NB4 (cell line): ENCODE measurements around the gene RBMS1.
"Not testable (repeated sequence)": the region's sequence is repeated elsewhere in the genome, so short reads cannot be mapped to it uniquely, and the experiment has no call there.

ENCODE experiments used
- DNase-seq: peaks from one replicate; pipeline ENCODE4 v3.0.0; 2010; ENCODE audit warnings: low read depth
- H3K4me3 ChIP-seq: one replicate; pipeline ENCODE4 v1.5.1; 2011; ENCODE audit warnings: mild to moderate bottlenecking, low read depth, low read length, moderate library complexity
- CTCF ChIP-seq: IDR thresholded peaks from one replicate; pipeline ENCODE4 v1.5.1; 2012; ENCODE audit warnings: low read depth, low read length
- MYC ChIP-seq: IDR thresholded peaks from 2 replicates; pipeline ENCODE4 v1.6.1; 2011; ENCODE audit warnings: low read depth, low read length
- POLR2A ChIP-seq: IDR thresholded peaks from 2 replicates; pipeline ENCODE4 v1.6.1; 2011; ENCODE audit warnings: mild to moderate bottlenecking; ENCODE audit not compliant: insufficient read length; ENCODE audit errors: extremely low read depth
- TF ChIP-seq, protein P1 (sequence below): IDR thresholded peaks from 2 replicates; pipeline ENCODE4 v1.6.1; 2011; ENCODE audit warnings: low read depth, low read length

RBMS1 gene

GRCh38 chr2:160445673-160446072 is 47.9 kb downstream of the RBMS1 start:
- H3K4me3 ChIP-seq = no peak overlapping the region
- DNase-seq = no peak
- TF ChIP-seq POLR2A (no peak), CTCF (no peak), MYC (no peak)
- TF ChIP-seq, protein P1, sequence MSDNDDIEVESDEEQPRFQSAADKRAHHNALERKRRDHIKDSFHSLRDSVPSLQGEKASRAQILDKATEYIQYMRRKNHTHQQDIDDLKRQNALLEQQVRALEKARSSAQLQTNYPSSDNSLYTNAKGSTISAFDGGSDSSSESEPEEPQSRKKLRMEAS = no peak

DNA sequence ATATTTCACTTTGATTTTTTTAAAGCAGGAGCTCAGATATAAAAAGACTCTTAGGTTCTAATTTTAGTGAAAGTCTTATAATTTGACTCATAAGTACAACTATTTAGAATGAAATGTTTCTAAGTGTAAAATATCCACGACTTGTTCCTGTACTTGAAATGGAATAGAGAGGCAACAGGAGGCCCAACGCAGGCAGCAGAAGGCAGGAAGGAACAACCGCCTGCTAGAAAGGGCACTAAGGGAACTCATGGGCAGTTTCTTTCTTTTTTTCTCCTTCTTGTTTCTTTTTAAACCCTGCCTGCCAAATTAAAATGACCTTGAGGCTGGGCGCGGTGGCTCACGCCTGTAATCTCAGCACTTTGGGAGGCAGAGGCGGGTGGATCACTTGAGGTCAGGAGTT is 51.0 kb downstream of the RBMS1 start:
- H3K4me3 ChIP-seq = no peak overlapping the region
- no peak for TF ChIP-seq CTCF
- TF ChIP-seq POLR2A = no peak
- TF ChIP-seq, protein P1 = no peak
- no peak for TF ChIP-seq MYC
- no peak for DNase-seq

- no peak for DNase-seq
- TF ChIP-seq, protein P1 = no peak
- no peak for TF ChIP-seq POLR2A
- TF ChIP-seq CTCF = no peak
- no peak for TF ChIP-seq MYC
- H3K4me3 ChIP-seq = no peak overlapping the region
Measured at GRCh38 chr2:160440888-160441287, 52.7 kb downstream of the RBMS1 start.

GRCh38 chr2:160439038-160439437 is 54.6 kb downstream of the RBMS1 start:
- not testable (repeated sequence) for H3K4me3 ChIP-seq, DNase-seq

- no peak overlapping the region for H3K4me3 ChIP-seq
- no peak for TF ChIP-seq POLR2A
- no peak for TF ChIP-seq CTCF
- TF ChIP-seq, protein P1 = no peak
- no peak for TF ChIP-seq MYC
- no peak for DNase-seq
Measured at GRCh38 chr2:160437273-160437672, 56.3 kb downstream of the RBMS1 start.

DNA sequence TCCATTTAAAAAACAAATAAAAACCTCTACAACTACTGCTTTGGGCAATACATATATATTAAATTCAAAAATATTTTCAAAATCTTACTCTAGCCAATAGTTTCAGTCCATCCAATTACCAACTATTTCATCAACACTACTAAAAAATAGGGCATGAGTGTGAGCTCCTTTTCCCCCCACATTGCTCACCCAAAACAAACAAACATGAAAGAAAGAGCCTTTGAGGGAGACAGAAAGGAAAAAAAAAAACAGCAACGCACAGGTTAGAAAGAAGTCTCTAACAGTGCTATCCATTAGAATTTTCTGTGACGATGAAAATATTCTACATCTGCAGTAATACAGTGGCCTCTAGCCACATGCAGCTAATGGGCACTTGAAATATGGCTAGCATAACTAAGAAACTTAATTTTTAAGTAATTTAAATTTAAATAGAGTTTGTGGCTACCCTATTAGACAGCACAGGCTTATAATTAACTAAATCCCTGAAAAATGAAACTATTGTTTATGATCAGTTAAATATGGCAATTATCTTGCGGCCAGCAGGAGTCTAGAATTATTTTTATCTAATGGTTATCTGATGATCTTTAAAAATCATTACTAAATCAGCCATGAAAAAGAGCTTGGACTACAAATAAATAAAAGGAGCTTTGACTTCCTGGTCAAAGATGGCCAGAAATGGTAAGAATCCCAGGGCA is 59.2 kb downstream of the RBMS1 start:
- H3K4me3 ChIP-seq = no peak overlapping the region
- no peak for DNase-seq
- TF ChIP-seq, protein P1 = no peak
- TF ChIP-seq POLR2A = no peak
- no peak for TF ChIP-seq CTCF
- TF ChIP-seq MYC = no peak
